ENCODE measurements around the gene RANBP2. TPM values are rescaled to one million over a fixed set of nuclear protein-coding genes. Genes with fewer than 3 reads are reported as not detected.
"Not testable (repeated sequence)": the region's sequence is repeated elsewhere in the genome, so short reads cannot be mapped to it uniquely, and the experiment has no call there.

Gene RANBP2
- total and polyA plus RNA-seq, 2 experiments from 2014 or later = 9.6 to 72.9 TPM

- not testable (repeated sequence) for H3K4me2 ChIP-seq; H4K20me1 ChIP-seq (ENCODE audit: insufficient read depth, poor library complexity, severe bottlenecking); H3K36me3 ChIP-seq (replicated peaks; ENCODE audit: insufficient read depth, low read depth); H3K27me3 ChIP-seq; H3K79me2 ChIP-seq; H3K27ac ChIP-seq; H2AFZ ChIP-seq; H3K9me2 ChIP-seq (replicated peaks; ENCODE audit: insufficient read depth); H3K9me3 ChIP-seq (ENCODE audit: low read depth); DNase-seq (ENCODE audit: low spot score); H3K4me3 ChIP-seq; H3K4me1 ChIP-seq (ENCODE audit: insufficient read depth)
These were observed 43.3 kb downstream of the RANBP2 start for GRCh38 chr2:108762618-108763017.

- 98% methylated on average over 5 of the region's 5 CpGs for WGBS (ENCODE audit: low lambda C conversion rate, missing lambda C conversion rate)
- H3K36me3 ChIP-seq (replicated peaks; ENCODE audit: insufficient read depth, low read depth) = not testable (repeated sequence)
These were observed 47.4 kb downstream of the RANBP2 start for GRCh38 chr2:108766671-108767070.

GRCh38 chr2:108767859-108768258 is 48.6 kb downstream of the RANBP2 start:
- H2AFZ ChIP-seq; H3K9me3 ChIP-seq (ENCODE audit: low read depth); H4K20me1 ChIP-seq (ENCODE audit: insufficient read depth, poor library complexity, severe bottlenecking); H3K36me3 ChIP-seq (replicated peaks; ENCODE audit: insufficient read depth, low read depth); H3K4me1 ChIP-seq (ENCODE audit: insufficient read depth); H3K27ac ChIP-seq; H3K79me2 ChIP-seq; H3K9me2 ChIP-seq (replicated peaks; ENCODE audit: insufficient read depth); H3K4me3 ChIP-seq; DNase-seq (ENCODE audit: low spot score); H3K4me2 ChIP-seq; H3K27me3 ChIP-seq: not testable (repeated sequence)
- 97% methylated on average over 1 of the region's 2 CpGs for WGBS (ENCODE audit: low lambda C conversion rate, missing lambda C conversion rate)

More at GRCh38 chr2:108766671-108767070, 47.4 kb downstream of the RANBP2 start:
- not testable (repeated sequence) for H3K4me3 ChIP-seq; H3K27me3 ChIP-seq; H2AFZ ChIP-seq; H4K20me1 ChIP-seq (ENCODE audit: insufficient read depth, poor library complexity, severe bottlenecking); H3K4me2 ChIP-seq; H3K27ac ChIP-seq; H3K4me1 ChIP-seq (ENCODE audit: insufficient read depth); H3K9me2 ChIP-seq (replicated peaks; ENCODE audit: insufficient read depth); DNase-seq (ENCODE audit: low spot score); H3K79me2 ChIP-seq; H3K9me3 ChIP-seq (ENCODE audit: low read depth)

GRCh38 chr2:108776475-108776874 is 57.2 kb downstream of the RANBP2 start:
- H2AFZ ChIP-seq = no peak overlapping the region
- no peak overlapping the region for H3K27ac ChIP-seq
- DNase-seq (ENCODE audit: low spot score) = no peak
- H3K79me2 ChIP-seq = no peaks in the 10 kb centered on the region
- H4K20me1 ChIP-seq (ENCODE audit: insufficient read depth, poor library complexity, severe bottlenecking) = no peaks in the 10 kb centered on the region
- H3K4me2 ChIP-seq = no peak overlapping the region
- H3K4me3 ChIP-seq = no peak overlapping the region
- H3K4me1 ChIP-seq (ENCODE audit: insufficient read depth) = no peaks in the 10 kb centered on the region
- no peak for TF ChIP-seq EZH2phosphoT487 (IDR thresholded peaks at IDR 0.05; ENCODE audit: low read depth, severe bottlenecking, unreplicated experiment)
- TF ChIP-seq CTCF (IDR thresholded peaks at IDR 0.05; ENCODE audit: poor library complexity) = no peak
- H3K27me3 ChIP-seq = no peaks in the 10 kb centered on the region
- WGBS (ENCODE audit: low lambda C conversion rate, missing lambda C conversion rate) = 96% methylated on average over 3 of the region's 3 CpGs
- no peaks in the 10 kb centered on the region for H3K9me3 ChIP-seq (ENCODE audit: low read depth)
- no peaks in the 10 kb centered on the region for H3K9me2 ChIP-seq (replicated peaks; ENCODE audit: insufficient read depth)
- H3K36me3 ChIP-seq (replicated peaks; ENCODE audit: insufficient read depth, low read depth) = peaks cover 3% of the 10 kb centered on the region

GRCh38 chr2:108778857-108779256 is 59.6 kb downstream of the RANBP2 start:
- H3K4me3 ChIP-seq = no peak overlapping the region
- H3K27ac ChIP-seq = no peak overlapping the region
- WGBS (ENCODE audit: low lambda C conversion rate, missing lambda C conversion rate) = 88% methylated on average over 2 of the region's 2 CpGs
- H3K79me2 ChIP-seq = no peaks in the 10 kb centered on the region
- H3K36me3 ChIP-seq (replicated peaks; ENCODE audit: insufficient read depth, low read depth) = no peaks in the 10 kb centered on the region
- no peaks in the 10 kb centered on the region for H3K4me1 ChIP-seq (ENCODE audit: insufficient read depth)
- H2AFZ ChIP-seq = no peak overlapping the region
- H3K4me2 ChIP-seq = no peak overlapping the region
- H3K9me3 ChIP-seq (ENCODE audit: low read depth) = no peaks in the 10 kb centered on the region
- no peak for DNase-seq (ENCODE audit: low spot score)
- no peaks in the 10 kb centered on the region for H3K27me3 ChIP-seq
- no peak for TF ChIP-seq CTCF (IDR thresholded peaks at IDR 0.05; ENCODE audit: poor library complexity)
- TF ChIP-seq EZH2 (IDR thresholded peaks at IDR 0.05; ENCODE audit: borderline replicate concordance) = no peak
- no peak for TF ChIP-seq EZH2phosphoT487 (IDR thresholded peaks at IDR 0.05; ENCODE audit: low read depth, severe bottlenecking, unreplicated experiment)
- H4K20me1 ChIP-seq (ENCODE audit: insufficient read depth, poor library complexity, severe bottlenecking) = no peaks in the 10 kb centered on the region
- no peaks in the 10 kb centered on the region for H3K9me2 ChIP-seq (replicated peaks; ENCODE audit: insufficient read depth)
